H1 (cell line): Measurements from ENCODE around the gene MEIS3. TPM values are rescaled to one million over a fixed set of nuclear protein-coding genes. Genes with fewer than 3 reads are reported as not detected.

Experiments
- CTCF ChIA-PET: fragments of 300-600 bp; sonication (Branson Sonifier 250); formaldehyde crosslinking; loops from one replicate; lab custom pipeline; 2021; ENCODE audit not compliant: partially characterized antibody; lab: Charles Lee
- POLR2A ChIA-PET: fragments of 300-600 bp; sonication (Branson Sonifier 250); formaldehyde crosslinking; loops from one replicate; lab custom pipeline; 2021; ENCODE audit warnings: inconsistent platforms; ENCODE audit not compliant: partially characterized antibody; lab: Charles Lee
- DNase-seq, 2 experiments: peaks; one replicate each; pipeline versions ENCODE4 v3.0.0 to v3.0.0-alpha.2; 2010 to 2022; ENCODE audit warnings: low spot score in 2 of 2, low read depth in 1 of 2, mixed read lengths in 1 of 2
- FAIRE-seq: peaks from 2 replicates; lab custom pipeline; 2011; peaks lifted over from hg19 to GRCh38; lab: Jason Lieb, UNC
- H2AFZ ChIP-seq: 2 replicates; pipeline ENCODE4 v1.8.1; 2012; ENCODE audit warnings: low read length, inconsistent platforms
- H2AK5ac ChIP-seq: 2 replicates; pipeline ENCODE4 v1.6.1; 2013; ENCODE audit warnings: low read depth, low read length
- H2BK120ac ChIP-seq: replicated peaks from 2 replicates; pipeline ENCODE3; 2013; ENCODE audit warnings: low read depth, low read length, inconsistent platforms
- H2BK12ac ChIP-seq: 2 replicates; pipeline ENCODE4 v1.6.1; 2013; ENCODE audit warnings: low read depth, low read length
- H2BK15ac ChIP-seq: 2 replicates; pipeline ENCODE4 v1.6.1; 2013; ENCODE audit warnings: low read length
- H2BK20ac ChIP-seq: 2 replicates; pipeline ENCODE4 v1.6.1; 2013; ENCODE audit warnings: low read length
- H2BK5ac ChIP-seq: 2 replicates; pipeline ENCODE4 v1.6.1; 2013; ENCODE audit warnings: low read depth, low read length
- H3K14ac ChIP-seq: 2 replicates; pipeline ENCODE4 v1.6.1; 2013; ENCODE audit warnings: inconsistent platforms; ENCODE audit not compliant: insufficient read length
- H3K18ac ChIP-seq: 2 replicates; pipeline ENCODE4 v1.6.1; 2013; ENCODE audit warnings: low read length; ENCODE audit errors: extremely low read depth
- H3K23ac ChIP-seq: 2 replicates; pipeline ENCODE4 v1.6.1; 2013; ENCODE audit warnings: inconsistent platforms; ENCODE audit not compliant: insufficient read length
- H3K23me2 ChIP-seq: 2 replicates; pipeline ENCODE4 v1.6.1; 2013; ENCODE audit warnings: low read depth, low read length
- H3K27ac ChIP-seq: 2 replicates; pipeline ENCODE4 v1.6.1; 2011; ENCODE audit warnings: low read depth, low read length, inconsistent platforms
- H3K27me3 ChIP-seq, 4 experiments: replicated peaks in 1 of 4; 1 replicate in 1 of 4; 2 replicates in 3 of 4; pipeline versions ENCODE4 v1.6.1 to v1.8.1; 2011 to 2013; ENCODE audit warnings: low read length in 3 of 4, mild to moderate bottlenecking in 3 of 4, inconsistent platforms in 2 of 4, mixed read lengths in 2 of 4, moderate library complexity in 1 of 4; ENCODE audit not compliant: control insufficient read depth in 3 of 4, insufficient read depth in 3 of 4; ENCODE audit errors: extremely low read depth in 1 of 4
- H3K36me3 ChIP-seq, 4 experiments: 2 replicates each; pipeline versions ENCODE4 v1.6.1 to v1.8.1; 2011 to 2013; ENCODE audit warnings: mild to moderate bottlenecking in 4 of 4, low read length in 3 of 4, moderate library complexity in 2 of 4, control low read depth in 1 of 4, inconsistent platforms in 1 of 4; ENCODE audit not compliant: insufficient read depth in 4 of 4, control insufficient read depth in 2 of 4
- H3K4ac ChIP-seq: replicated peaks from 2 replicates; pipeline ENCODE3; 2013; ENCODE audit warnings: low read length, low read depth, mixed read lengths, inconsistent platforms; ENCODE audit not compliant: insufficient read length
- H3K4me1 ChIP-seq, 4 experiments: replicated peaks in 1 of 4; 1 replicate in 1 of 4; 2 replicates in 3 of 4; pipeline versions ENCODE4 v1.6.1 to v1.8.1; 2011 to 2013; ENCODE audit warnings: low read length in 3 of 4, inconsistent platforms in 2 of 4, mixed read lengths in 1 of 4; ENCODE audit not compliant: insufficient read depth in 4 of 4, control insufficient read depth in 3 of 4
- H3K4me2 ChIP-seq, 2 experiments: 2 replicates each; pipeline versions ENCODE4 v1.6.1 to v1.8.1; 2011 to 2013; ENCODE audit warnings: low read depth in 2 of 2, low read length in 2 of 2, control low read depth in 1 of 2, inconsistent platforms in 1 of 2, mild to moderate bottlenecking in 1 of 2; ENCODE audit not compliant: insufficient read depth in 1 of 2
- H3K4me3 ChIP-seq, 4 experiments: fragments of 200-600, 300-600 bp in 1 of 4; sonication (generic), shearing (Covaris generic), sonication (Bioruptor Twin) in 1 of 4; 2 replicates each; pipeline versions ENCODE4 v1.5.1 to v1.8.1; 2011 to 2016; ENCODE audit warnings: low read length in 4 of 4, low read depth in 3 of 4, control low read depth in 2 of 4, inconsistent platforms in 2 of 4, mild to moderate bottlenecking in 2 of 4, mixed read lengths in 1 of 4, moderate library complexity in 1 of 4; ENCODE audit not compliant: insufficient read depth in 2 of 4; ENCODE audit errors: extremely low read depth in 1 of 4
- H3K56ac ChIP-seq: replicated peaks from 2 replicates; pipeline ENCODE3; 2013; ENCODE audit warnings: low read depth, mild to moderate bottlenecking, mixed read lengths, low read length, inconsistent platforms; ENCODE audit not compliant: insufficient read length
- H3K79me1 ChIP-seq: 2 replicates; pipeline ENCODE4 v1.6.1; 2013; ENCODE audit warnings: low read depth, low read length, control low read depth
- H3K79me2 ChIP-seq, 2 experiments: 2 replicates each; pipeline versions ENCODE4 v1.6.1 to v1.8.1; 2012 to 2013; ENCODE audit warnings: low read length in 2 of 2, mild to moderate bottlenecking in 2 of 2, inconsistent platforms in 1 of 2; ENCODE audit not compliant: insufficient read depth in 2 of 2, control insufficient read depth in 1 of 2
- H3K9ac ChIP-seq, 4 experiments: replicated peaks in 1 of 4; 1 replicate in 1 of 4; 2 replicates in 3 of 4; pipeline versions ENCODE4 v1.6.1 to v1.8.1; 2011 to 2013; ENCODE audit warnings: low read depth in 3 of 4, low read length in 3 of 4, control low read depth in 2 of 4, mild to moderate bottlenecking in 2 of 4, moderate library complexity in 2 of 4, inconsistent platforms in 1 of 4; ENCODE audit errors: extremely low read depth in 1 of 4
- H3K9me3 ChIP-seq, 2 experiments: 2 replicates each; pipeline versions ENCODE4 v1.6.1 to v1.8.1; 2012 to 2013; ENCODE audit warnings: mild to moderate bottlenecking in 2 of 2, moderate library complexity in 2 of 2, control low read depth in 1 of 2, inconsistent platforms in 1 of 2, low read depth in 1 of 2, low read length in 1 of 2, mixed read lengths in 1 of 2; ENCODE audit not compliant: insufficient read depth in 2 of 2
- H4K20me1 ChIP-seq, 2 experiments: replicated peaks in 1 of 2; 2 replicates each; pipeline versions ENCODE3 to v1.8.1; 2011 to 2013; ENCODE audit warnings: inconsistent platforms in 2 of 2, low read length in 2 of 2, mild to moderate bottlenecking in 1 of 2; ENCODE audit not compliant: insufficient read depth in 2 of 2, control insufficient read depth in 1 of 2
- H4K5ac ChIP-seq: 2 replicates; pipeline ENCODE4 v1.6.1; 2013; ENCODE audit warnings: low read length, low read depth, mixed read lengths, inconsistent platforms; ENCODE audit not compliant: insufficient read length
- H4K8ac ChIP-seq: 2 replicates; pipeline ENCODE4 v1.8.0; 2013; ENCODE audit warnings: mild to moderate bottlenecking, moderate library complexity, low read length, inconsistent platforms; ENCODE audit not compliant: insufficient read depth; ENCODE audit errors: extremely low read depth
- H4K91ac ChIP-seq: replicated peaks from 2 replicates; pipeline ENCODE3; 2013; ENCODE audit warnings: low read length, mixed read lengths, inconsistent platforms; ENCODE audit not compliant: insufficient read length
- EGR1 ChIP-seq: IDR thresholded peaks from 2 replicates; pipeline ENCODE4 v1.6.1; 2011; ENCODE audit warnings: low read depth, low read length, borderline replicate concordance
- HDAC2 ChIP-seq, 2 experiments: fragments of 300-600 bp in 1 of 2; sonication (generic) in 1 of 2; IDR thresholded peaks; 2 replicates each; pipeline ENCODE4 v1.6.1; 2011 to 2012; ENCODE audit warnings: low read depth in 2 of 2, low read length in 2 of 2, mild to moderate bottlenecking in 2 of 2, moderate library complexity in 2 of 2, borderline replicate concordance in 1 of 2, inconsistent platforms in 1 of 2
- KDM1A ChIP-seq: fragments of 200-600, 300-600 bp; sonication (generic); IDR thresholded peaks from 2 replicates; pipeline ENCODE4 v1.7.1; 2016; ENCODE audit warnings: mild to moderate bottlenecking, low read length, borderline replicate concordance
- SP1 ChIP-seq: IDR thresholded peaks from 2 replicates; pipeline ENCODE4 v1.6.1; 2011; ENCODE audit warnings: low read depth, low read length
- WGBS, 2 experiments: shearing (Covaris generic) in 1 of 2; methylation state at CpG; one replicate each; pipeline versions ENCODE4 v1.1.6 to v1.1.7; 2013 to 2015; ENCODE audit warnings: low lambda C conversion rate in 2 of 2, mixed read lengths in 2 of 2, inconsistent platforms in 1 of 2, low coverage in 1 of 2, missing lambda C conversion rate in 1 of 2; ENCODE audit not compliant: insufficient replicate concordance in 2 of 2, insufficient coverage in 1 of 2, insufficient read length in 1 of 2; ENCODE audit errors: extremely low coverage in 1 of 2, missing lambda C conversion rate in 1 of 2; 5-methylcytosine and 5-hydroxymethylcytosine counted together
- polyA plus RNA-seq, 7 experiments: library from polyadenylated mRNA; depleted of rRNA in 3 of 7; stranded (reverse) in 5 of 7; unstranded in 2 of 7; fragments of >200 nt in 5 of 7; fragments of 200-250 nt in 2 of 7; gene quantifications; 1 replicate in 5 of 7; 2 replicates in 1 of 7; 4 replicates in 1 of 7; pipeline versions ENCODE4 v1.2.1 to v1.2.3, GENCODE V29; 2011 to 2013; ENCODE audit warnings: missing spikeins in 2 of 7, mixed read lengths in 2 of 7
- total RNA-seq: library from RNA; stranded (reverse); fragmentation: NEBNext Ultra II Directional; extraction: Animal tissue kit (Norgen Biotek cat#: 25700); gene quantifications from 2 replicates; pipeline ENCODE4 v1.2.1, GENCODE V29; 2021

MEIS3 gene
- total and polyA plus RNA-seq, 2 of the 8 experiments (the other 6 are each of a cell fraction or from before 2014, with no cell fraction given), result 24.5 to 28.2 TPM

DNA sequence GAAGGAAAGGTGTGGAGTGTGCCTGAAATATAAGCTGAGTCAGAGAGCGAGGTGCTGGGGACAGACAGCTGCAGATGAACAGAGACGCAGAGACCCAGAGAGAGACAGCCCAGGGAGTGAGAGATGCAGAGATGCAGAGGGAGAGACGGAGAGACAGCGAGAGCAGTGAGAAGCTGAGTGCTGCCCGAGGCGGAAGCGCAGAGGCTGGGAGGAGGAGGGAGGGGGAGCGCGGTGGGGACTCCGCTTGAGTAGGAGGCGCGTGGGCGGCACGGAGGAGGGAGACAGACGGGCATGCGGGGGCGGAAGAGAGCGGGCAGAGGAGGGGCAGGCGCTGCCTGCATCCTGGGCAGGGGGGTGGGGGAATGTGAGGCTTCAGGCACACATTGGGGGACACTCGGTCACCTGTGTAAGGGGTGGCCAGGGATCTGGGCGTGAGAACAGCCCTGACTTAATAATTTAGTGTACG is 26.6 kb upstream of the MEIS3 start:
- TF ChIP-seq KDM1A (0 out of 2 replicates have a peak, but pooled peaks have one; percentile 5), SP1 (no peak), EGR1 (peak; percentile 99), HDAC2 (IDR thresholded peaks at IDR 0.05; ENCODE audit: borderline replicate concordance in 1 of 2, low read depth in 2 of 2, low read length in 2 of 2) (0 out of 4 replicates have a peak, but pooled peaks of 1 of the 2 experiments have one; percentile 13)
- Histone ChIP-seq H3K9ac (no peak overlapping the region), H2BK12ac (no peak overlapping the region; the same call in 1 of the 2 replicates), H3K14ac (no peak overlapping the region), H3K27ac (no peak overlapping the region), H3K4me1 (peaks cover 7 to 18% (median 11%) of the 10 kb centered on the region in 4 experiments), H4K5ac (no peak overlapping the region), H4K91ac (no peak overlapping the region), H3K36me3 (no peaks in the 10 kb centered on the region), H3K9me3 (no peaks in the 10 kb centered on the region), H4K8ac (no peak overlapping the region), H4K20me1 (peaks cover 2 to 19% of the 10 kb centered on the region in 2 experiments), H3K23me2 (peaks cover 18% of the 10 kb centered on the region; the same call in 1 of the 2 replicates), H3K18ac (peak overlapping the region; percentile 24; the same call in 1 of the 2 replicates), H3K4ac (no peak overlapping the region), H2AK5ac (no peak overlapping the region), H3K79me1 (no peaks in the 10 kb centered on the region; the same call in 1 of the 2 replicates), H3K23ac (no peak overlapping the region), H2BK120ac (peak overlapping the region; percentile 33), H3K27me3 (peaks cover 0 to 9% (median 9%) of the 10 kb centered on the region in 4 experiments; a peak in 5 of 7 replicates), H2AFZ (no peak overlapping the region), H2BK5ac (no peak overlapping the region), H3K4me3 (peak overlapping the region in 1 of 4 experiments; percentile 47; a peak in 2 of 8 replicates), H3K56ac (no peak overlapping the region), H2BK15ac (no peak overlapping the region), H2BK20ac (no peak overlapping the region), H3K4me2 (peak overlapping the region; percentile 60 to 79), H3K79me2 (no peaks in the 10 kb centered on the region)
- POLR2A ChIA-PET, result interaction anchor here (0.6 to 3.8 kb wide), 8 partner anchors 8 to 1417 kb away, joined by 3 to 29 read pairs (median 3); partner anchors contain the start of genes KPTN and SLC8A2
- DNase-seq (peak in 1 of 2 experiments; percentile 65), FAIRE-seq (no peak)
- CTCF ChIA-PET, result interaction anchor here (0.9 to 24.5 kb wide), 8 partner anchors 9 to 262 kb away, joined by 3 to 436 read pairs (median 6); partner anchors contain the start of genes EHD2, KPTN and NAPA
- WGBS, 2 experiments, result 27% methylated on average over 8 of the region's 22 CpGs; no CpG with 5 or more reads in 1 of the 2 experiments
